ENCODE measurements around the gene MRM2. TPM values are rescaled to one million over a fixed set of nuclear protein-coding genes. Genes with fewer than 3 reads are reported as not detected.
"Not testable (repeated sequence)": the region's sequence is repeated elsewhere in the genome, so short reads cannot be mapped to it uniquely, and the experiment has no call there.

MRM2 gene
- polyA plus RNA-seq, 3 donors: 9.2 to 32.5 (median 26.7) TPM

GRCh38 chr7:2270495-2270894 lies 28.5 kb upstream of the MRM2 start:
- H3K4me3 Mint-ChIP-seq: no peak overlapping the region
- intact Hi-C loops (cut with micrococcal nuclease): no loop called here
- DNase-seq: no peak
- no peaks in the 10 kb centered on the region for H3K9me3 ChIP-seq (replicated peaks in 1 of 2; ENCODE audit: control insufficient read depth in 1 of 2, insufficient read depth in 1 of 2, low read length in 2 of 2)
- peaks cover 0 to 3% (median 0%) of the 10 kb centered on the region in 7 donors for H3K9me3 Mint-ChIP-seq
- no peaks in the 10 kb centered on the region for H3K27me3 Mint-ChIP-seq (ENCODE audit: low read depth in 3 of 3)
- no peak overlapping the region for H3K27ac Mint-ChIP-seq
- no peak overlapping the region for H2AFZ ChIP-seq (ENCODE audit: insufficient read depth, low read depth, low read length, poor library complexity, severe bottlenecking)
- H3K27ac ChIP-seq (ENCODE audit: low read depth in 1 of 2, low read length in 2 of 2): no peak overlapping the region
- no peak overlapping the region for H3K4me3 ChIP-seq (replicated peaks in 1 of 3; ENCODE audit: low read depth in 2 of 3, low read length in 3 of 3)
- H3K27me3 ChIP-seq (ENCODE audit: control insufficient read depth in 2 of 2, insufficient read depth in 2 of 2, low read length in 2 of 2): no peaks in the 10 kb centered on the region
- no peak for TF ChIP-seq CTCF (IDR thresholded peaks at IDR 0.05)
- no peak overlapping the region for H3K9ac ChIP-seq (ENCODE audit: insufficient read depth, low read length, poor library complexity, severe bottlenecking)
- H4K20me1 ChIP-seq (ENCODE audit: insufficient read depth, low read length): no peaks in the 10 kb centered on the region
- no peaks in the 10 kb centered on the region for H3K4me1 Mint-ChIP-seq
- H3K79me2 ChIP-seq (ENCODE audit: insufficient read depth, low read length): no peaks in the 10 kb centered on the region
- peaks cover 32 to 53% of the 10 kb centered on the region in 2 donors for H3K36me3 Mint-ChIP-seq
- no peaks in the 10 kb centered on the region for H3K4me1 ChIP-seq (ENCODE audit: control insufficient read depth in 1 of 2, insufficient read depth in 2 of 2, low read length in 2 of 2)
- 96% methylated on average over 4 of the region's 8 CpGs for WGBS (ENCODE audit: insufficient coverage)
- H3K4me2 ChIP-seq (replicated peaks; ENCODE audit: extremely low read depth, low read length, poor library complexity, severe bottlenecking): no peak overlapping the region
- peaks cover 30 to 36% of the 10 kb centered on the region in 2 donors for H3K36me3 ChIP-seq (replicated peaks in 1 of 2; ENCODE audit: control insufficient read depth in 1 of 2, insufficient read depth in 2 of 2, low read length in 2 of 2)

- no peaks in the 10 kb centered on the region for H4K20me1 ChIP-seq (ENCODE audit: insufficient read depth, low read length)
Observed at GRCh38 chr7:2269991-2270460, 28.0 kb upstream of the MRM2 start.

GRCh38 chr7:2269089-2269990 lies 27.3 kb upstream of the MRM2 start:
- H3K4me1 ChIP-seq (ENCODE audit: control insufficient read depth in 1 of 2, insufficient read depth in 2 of 2, low read length in 2 of 2); H3K27ac ChIP-seq (ENCODE audit: low read depth in 1 of 2, low read length in 2 of 2); H3K4me3 Mint-ChIP-seq; H2AFZ ChIP-seq (ENCODE audit: insufficient read depth, low read depth, low read length, poor library complexity, severe bottlenecking); H3K9me3 ChIP-seq (replicated peaks in 1 of 2; ENCODE audit: control insufficient read depth in 1 of 2, insufficient read depth in 1 of 2, low read length in 2 of 2); H3K79me2 ChIP-seq (ENCODE audit: insufficient read depth, low read length); H3K27ac Mint-ChIP-seq; H3K4me2 ChIP-seq (replicated peaks; ENCODE audit: extremely low read depth, low read length, poor library complexity, severe bottlenecking); H3K9ac ChIP-seq (ENCODE audit: insufficient read depth, low read length, poor library complexity, severe bottlenecking); H3K9me3 Mint-ChIP-seq; DNase-seq; intact Hi-C loops (cut with micrococcal nuclease); H4K20me1 ChIP-seq (ENCODE audit: insufficient read depth, low read length); H3K4me1 Mint-ChIP-seq; H3K4me3 ChIP-seq (replicated peaks in 1 of 3; ENCODE audit: low read depth in 2 of 3, low read length in 3 of 3); H3K27me3 Mint-ChIP-seq (ENCODE audit: low read depth in 3 of 3); H3K27me3 ChIP-seq (ENCODE audit: control insufficient read depth in 2 of 2, insufficient read depth in 2 of 2, low read length in 2 of 2): not testable (repeated sequence)
- H3K36me3 Mint-ChIP-seq: peaks cover 28 to 46% of the 10 kb centered on the region in 2 donors
- H3K36me3 ChIP-seq (replicated peaks in 1 of 2; ENCODE audit: control insufficient read depth in 1 of 2, insufficient read depth in 2 of 2, low read length in 2 of 2): peaks cover 25 to 29% of the 10 kb centered on the region in 2 donors
- WGBS (ENCODE audit: insufficient coverage): 97% methylated on average over 7 of the region's 18 CpGs

More at GRCh38 chr7:2269991-2270460, 28.0 kb upstream of the MRM2 start:
- Mint-ChIP-seq H3K27me3 (ENCODE audit: low read depth in 3 of 3) (no peaks in the 10 kb centered on the region), H3K36me3 (peaks cover 30 to 48% of the 10 kb centered on the region in 2 donors), H3K4me1 (no peaks in the 10 kb centered on the region), H3K4me3 (no peak overlapping the region), H3K9me3 (peaks cover 0 to 3% (median 0%) of the 10 kb centered on the region in 7 donors), H3K27ac (no peak overlapping the region)
- H3K79me2 ChIP-seq (ENCODE audit: insufficient read depth, low read length): no peaks in the 10 kb centered on the region
- no peak overlapping the region for H3K27ac ChIP-seq (ENCODE audit: low read depth in 1 of 2, low read length in 2 of 2)
- intact Hi-C loops (cut with micrococcal nuclease): no loop called here
- H3K9me3 ChIP-seq (replicated peaks in 1 of 2; ENCODE audit: control insufficient read depth in 1 of 2, insufficient read depth in 1 of 2, low read length in 2 of 2): no peaks in the 10 kb centered on the region
- peaks cover 28 to 34% of the 10 kb centered on the region in 2 donors for H3K36me3 ChIP-seq (replicated peaks in 1 of 2; ENCODE audit: control insufficient read depth in 1 of 2, insufficient read depth in 2 of 2, low read length in 2 of 2)
- H3K4me1 ChIP-seq (ENCODE audit: control insufficient read depth in 1 of 2, insufficient read depth in 2 of 2, low read length in 2 of 2): no peaks in the 10 kb centered on the region
- H3K4me3 ChIP-seq (replicated peaks in 1 of 3; ENCODE audit: low read depth in 2 of 3, low read length in 3 of 3): no peak overlapping the region
- H3K27me3 ChIP-seq (ENCODE audit: control insufficient read depth in 2 of 2, insufficient read depth in 2 of 2, low read length in 2 of 2): no peaks in the 10 kb centered on the region
- H2AFZ ChIP-seq (ENCODE audit: insufficient read depth, low read depth, low read length, poor library complexity, severe bottlenecking): no peak overlapping the region
- no peak overlapping the region for H3K4me2 ChIP-seq (replicated peaks; ENCODE audit: extremely low read depth, low read length, poor library complexity, severe bottlenecking)
- WGBS (ENCODE audit: insufficient coverage): 97% methylated on average over 6 of the region's 10 CpGs
- TF ChIP-seq CTCF (IDR thresholded peaks at IDR 0.05): no peak
- H3K9ac ChIP-seq (ENCODE audit: insufficient read depth, low read length, poor library complexity, severe bottlenecking): no peak overlapping the region
- no peak for DNase-seq
